ENCODE data around the gene IL1R2. TPM values are rescaled to one million over a fixed set of nuclear protein-coding genes. Genes with fewer than 3 reads are reported as not detected.

Gene IL1R2
- total and polyA plus RNA-seq, 3 donors from 2014 or later, result 2.2 to 3.7 (median 2.7) TPM

DNA sequence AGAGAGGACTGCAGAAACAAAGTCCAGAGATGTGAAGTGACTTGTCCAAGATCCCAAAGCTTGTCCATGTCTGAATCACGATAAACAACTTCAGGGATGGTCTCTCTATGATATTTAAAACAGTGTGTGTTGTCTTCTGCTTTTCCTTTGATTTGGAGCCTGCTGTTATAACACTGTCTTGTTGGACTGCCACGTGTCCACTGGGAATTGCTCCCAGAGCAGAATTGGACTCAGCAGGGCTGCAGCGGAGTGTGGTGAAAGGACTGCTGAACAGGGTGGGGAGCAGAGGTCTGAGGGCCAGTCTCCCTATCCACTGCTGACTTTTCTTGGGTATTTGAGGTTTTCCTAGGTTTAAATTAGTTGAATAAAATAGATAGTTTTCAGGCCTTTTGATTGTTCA, 68.3 kb downstream of the IL1R2 start:
- H3K4me1 ChIP-seq, result peaks cover 70% of the 10 kb centered on the region
- peak overlapping the region in 1 of 2 donors; percentile 92 for H3K27ac ChIP-seq
- no peaks in the 10 kb centered on the region for H3K36me3 ChIP-seq (ENCODE audit: low read depth, missing control alignments)
- no peaks in the 10 kb centered on the region for H3K9me3 ChIP-seq
- H3K27me3 ChIP-seq, result no peaks in the 10 kb centered on the region
- WGBS, 2 donors, result 86 to 93% methylated on average over 3 of the region's 3 CpGs
- TF ChIP-seq, protein P1, sequence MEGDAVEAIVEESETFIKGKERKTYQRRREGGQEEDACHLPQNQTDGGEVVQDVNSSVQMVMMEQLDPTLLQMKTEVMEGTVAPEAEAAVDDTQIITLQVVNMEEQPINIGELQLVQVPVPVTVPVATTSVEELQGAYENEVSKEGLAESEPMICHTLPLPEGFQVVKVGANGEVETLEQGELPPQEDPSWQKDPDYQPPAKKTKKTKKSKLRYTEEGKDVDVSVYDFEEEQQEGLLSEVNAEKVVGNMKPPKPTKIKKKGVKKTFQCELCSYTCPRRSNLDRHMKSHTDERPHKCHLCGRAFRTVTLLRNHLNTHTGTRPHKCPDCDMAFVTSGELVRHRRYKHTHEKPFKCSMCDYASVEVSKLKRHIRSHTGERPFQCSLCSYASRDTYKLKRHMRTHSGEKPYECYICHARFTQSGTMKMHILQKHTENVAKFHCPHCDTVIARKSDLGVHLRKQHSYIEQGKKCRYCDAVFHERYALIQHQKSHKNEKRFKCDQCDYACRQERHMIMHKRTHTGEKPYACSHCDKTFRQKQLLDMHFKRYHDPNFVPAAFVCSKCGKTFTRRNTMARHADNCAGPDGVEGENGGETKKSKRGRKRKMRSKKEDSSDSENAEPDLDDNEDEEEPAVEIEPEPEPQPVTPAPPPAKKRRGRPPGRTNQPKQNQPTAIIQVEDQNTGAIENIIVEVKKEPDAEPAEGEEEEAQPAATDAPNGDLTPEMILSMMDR (IDR thresholded peaks at IDR 0.05), result no peak
- no peak for TF ChIP-seq POLR2A (IDR thresholded peaks at IDR 0.05)
- intact Hi-C loops (cut with DNase I; ENCODE audit: low total_unique reads), result no loop called here
- no peak for DNase-seq
- no peak overlapping the region for H3K4me3 ChIP-seq

GRCh38 chr2:102060792-102061191, 69.0 kb downstream of the IL1R2 start:
- Histone ChIP-seq H3K4me3 (no peak overlapping the region), H3K36me3 (ENCODE audit: low read depth, missing control alignments) (no peaks in the 10 kb centered on the region), H3K4me1 (peaks cover 78% of the 10 kb centered on the region), H3K9me3 (no peaks in the 10 kb centered on the region), H3K27ac (peak overlapping the region in 1 of 2 donors; percentile 92), H3K27me3 (no peaks in the 10 kb centered on the region)
- no peak for DNase-seq
- WGBS, 2 donors, result 57 to 70% methylated on average over 4 of the region's 4 CpGs
- no peak for TF ChIP-seq POLR2A (IDR thresholded peaks at IDR 0.05)
- TF ChIP-seq, protein P1 (IDR thresholded peaks at IDR 0.05), result no peak
- intact Hi-C loops (cut with DNase I; ENCODE audit: low total_unique reads), result no loop called here

GRCh38 chr2:102061286-102061699, 69.5 kb downstream of the IL1R2 start:
- no peaks in the 10 kb centered on the region for H3K9me3 ChIP-seq
- peak overlapping the region in 1 of 2 donors; percentile 92 for H3K27ac ChIP-seq
- 87 to 98% methylated on average over 5 to 7 of the region's 7 CpGs for WGBS, 2 donors
- no peak overlapping the region for H3K4me3 ChIP-seq
- no peak for TF ChIP-seq POLR2A (IDR thresholded peaks at IDR 0.05)
- TF ChIP-seq, protein P1 (IDR thresholded peaks at IDR 0.05), result no peak
- H3K36me3 ChIP-seq (ENCODE audit: low read depth, missing control alignments), result no peaks in the 10 kb centered on the region
- H3K4me1 ChIP-seq, result peaks cover 78% of the 10 kb centered on the region
- intact Hi-C loops (cut with DNase I; ENCODE audit: low total_unique reads), result no loop called here
- DNase-seq, result no peak
- no peaks in the 10 kb centered on the region for H3K27me3 ChIP-seq

DNA sequence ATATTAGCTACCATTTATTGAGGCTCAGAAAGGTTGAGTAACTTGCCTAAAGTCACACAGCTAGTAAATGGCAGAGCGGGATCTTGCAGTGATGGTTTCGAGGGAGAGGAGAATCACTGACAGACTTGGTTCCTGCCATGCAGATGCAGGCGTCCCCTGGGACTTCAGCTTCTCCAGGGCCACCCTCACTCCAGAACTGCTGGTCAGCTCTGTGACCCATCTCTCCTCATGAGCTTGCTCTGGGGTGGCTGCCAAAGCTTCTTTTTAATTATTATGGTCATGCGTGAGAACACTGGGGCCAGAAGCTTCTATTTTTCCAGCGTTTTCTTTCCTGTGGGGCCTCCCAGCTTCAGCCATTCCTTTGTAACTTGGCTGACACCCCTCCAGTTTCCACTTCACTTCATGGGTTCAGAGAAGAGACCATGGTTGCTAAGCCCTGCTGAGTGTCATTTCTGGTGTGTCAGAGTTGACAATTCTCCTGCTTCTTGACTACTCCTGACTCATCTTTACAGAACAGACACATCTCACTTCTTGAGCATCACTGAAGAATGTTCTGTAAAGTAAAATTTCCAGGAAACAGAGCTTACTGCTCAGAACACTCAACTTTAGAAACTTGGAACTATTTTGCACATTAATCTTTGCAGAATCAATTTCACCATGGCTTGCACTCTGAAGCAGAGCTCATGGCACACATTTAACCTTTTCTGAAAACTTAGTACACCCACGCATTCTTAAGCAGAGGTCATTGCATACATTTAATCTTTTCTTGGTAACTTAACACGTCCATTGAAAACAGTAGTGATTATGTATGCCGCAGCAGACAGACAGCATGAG, 70.4 kb downstream of the IL1R2 start:
- Histone ChIP-seq H3K9me3 (no peaks in the 10 kb centered on the region), H3K27me3 (no peaks in the 10 kb centered on the region), H3K27ac (peak overlapping the region; percentile 47 to 92), H3K36me3 (ENCODE audit: low read depth, missing control alignments) (no peaks in the 10 kb centered on the region), H3K4me1 (peaks cover 78% of the 10 kb centered on the region), H3K4me3 (no peak overlapping the region)
- intact Hi-C loops (cut with DNase I; ENCODE audit: low total_unique reads), result no loop called here
- peak; percentile 64 for DNase-seq
- TF ChIP-seq, protein P1 (IDR thresholded peaks at IDR 0.05), result no peak
- TF ChIP-seq POLR2A (IDR thresholded peaks at IDR 0.05), result no peak
- WGBS, 2 donors, result 56 to 65% methylated on average over 8 of the region's 8 CpGs

All from testis (tissue), 3 donors.